HEK293 (cell line): ENCODE measurements around the gene PALB2.

ENCODE experiments used
- CTCF ChIA-PET: fragments of 350-600 bp; formaldehyde crosslinking; extraction: SDS; loops from one replicate; lab custom pipeline; 2021; ENCODE audit warnings: antibody characterized with exemption; lab: Yijun Ruan, JAX
- POLR2A ChIA-PET: fragments of 300-600 bp; formaldehyde crosslinking; extraction: SDS; loops from one replicate; lab custom pipeline; 2020; ENCODE audit warnings: antibody characterized with exemption, inconsistent platforms; lab: Yijun Ruan, JAX
- H3K27ac ChIP-seq: fragments of 200-500 bp; sonication (Bioruptor generic); 2 replicates; pipeline ENCODE4 v1.5.1; 2014; ENCODE audit warnings: low read depth, low read length, control low read depth, inconsistent platforms; ENCODE audit errors: extremely low read depth
- H3K36me3 ChIP-seq, 2 experiments: fragments of 200-500 bp in 1 of 2; sonication (Bioruptor generic) in 1 of 2; 1 replicate in 1 of 2; 2 replicates in 1 of 2; pipeline ENCODE4 v1.5.1; 2014 to 2017; ENCODE audit warnings: inconsistent platforms in 2 of 2, low read length in 2 of 2; ENCODE audit not compliant: control insufficient read depth in 2 of 2, insufficient read depth in 1 of 2
- H3K4me1 ChIP-seq: fragments of 200-500 bp; sonication (Bioruptor generic); 2 replicates; pipeline ENCODE4 v1.5.1; 2014; ENCODE audit warnings: mild to moderate bottlenecking, low read length, inconsistent platforms; ENCODE audit not compliant: control insufficient read depth, insufficient read depth
- H3K4me3 ChIP-seq: 2 replicates; pipeline ENCODE4 v1.5.1; 2011; ENCODE audit warnings: low read depth, mild to moderate bottlenecking, control low read depth, low read length, moderate library complexity
- H3K9me3 ChIP-seq: fragments of 200-500 bp; sonication (Bioruptor generic); 2 replicates; pipeline ENCODE4 v1.5.1; 2014; ENCODE audit warnings: low read depth, low read length, inconsistent platforms; ENCODE audit not compliant: control insufficient read depth, insufficient read depth
- HOXD13 ChIP-seq: sonication (generic); formaldehyde crosslinking; IDR thresholded peaks from 2 replicates; pipeline ENCODE4 v1.8.0; 2022; ENCODE audit warnings: missing genetic modification reagents, borderline replicate concordance
- KLF7 ChIP-seq: fragments of 450-650 bp; formaldehyde crosslinking; IDR thresholded peaks from 2 replicates; pipeline ENCODE4 v1.5.1; 2016; ENCODE audit warnings: missing biosample characterization, missing genetic modification characterization, borderline replicate concordance
- ZNF132 ChIP-seq: fragments of 450-650 bp; formaldehyde crosslinking; IDR thresholded peaks from 2 replicates; pipeline ENCODE4 v1.5.1; 2017; ENCODE audit warnings: missing biosample characterization, missing genetic modification characterization, borderline replicate concordance
- ZNF184 ChIP-seq: fragments of 450-650 bp; IDR thresholded peaks from 2 replicates; pipeline ENCODE4 v1.5.1; 2018; ENCODE audit warnings: missing biosample characterization, mild to moderate bottlenecking, missing genetic modification characterization
- ZNF2 ChIP-seq: fragments of 450-650 bp; formaldehyde crosslinking; IDR thresholded peaks from 2 replicates; pipeline ENCODE4 v1.5.1; 2016; ENCODE audit warnings: missing biosample characterization, missing genetic modification characterization
- ZNF302 ChIP-seq: fragments of 450-650 bp; formaldehyde crosslinking; IDR thresholded peaks from 2 replicates; pipeline ENCODE4 v1.5.1; 2016; ENCODE audit warnings: missing biosample characterization, missing genetic modification characterization, low read depth
- ZNF48 ChIP-seq: fragments of 450-650 bp; formaldehyde crosslinking; IDR thresholded peaks from 2 replicates; pipeline ENCODE4 v1.5.1; 2016; ENCODE audit warnings: missing biosample characterization, missing genetic modification characterization
- ZNF501 ChIP-seq: fragments of 450-650 bp; formaldehyde crosslinking; IDR thresholded peaks from 2 replicates; pipeline ENCODE4 v1.5.1; 2016; ENCODE audit warnings: missing biosample characterization, missing genetic modification characterization
- ZNF561 ChIP-seq: fragments of 450-650 bp; IDR thresholded peaks from 2 replicates; pipeline ENCODE4 v1.5.1; 2018; ENCODE audit warnings: missing biosample characterization, missing genetic modification characterization, borderline replicate concordance
- ZNF596 ChIP-seq: fragments of 450-650 bp; IDR thresholded peaks from 2 replicates; pipeline ENCODE4 v1.5.0; 2018; ENCODE audit warnings: missing biosample characterization, mild to moderate bottlenecking, missing genetic modification characterization, moderate library complexity
- ZNF629 ChIP-seq: fragments of 450-650 bp; formaldehyde crosslinking; IDR thresholded peaks from 2 replicates; pipeline ENCODE4 v1.5.1; 2017; ENCODE audit warnings: missing biosample characterization, missing genetic modification characterization
- ZNF658 ChIP-seq: fragments of 450-650 bp; formaldehyde crosslinking; IDR thresholded peaks from 2 replicates; pipeline ENCODE4; 2016; ENCODE audit warnings: missing biosample characterization, missing genetic modification characterization
- ZNF660 ChIP-seq: fragments of 450-650 bp; IDR thresholded peaks from 2 replicates; pipeline ENCODE4 v1.5.1; 2018; ENCODE audit warnings: missing biosample characterization, mild to moderate bottlenecking, missing genetic modification characterization
- ZNF677 ChIP-seq: fragments of 450-650 bp; IDR thresholded peaks from 2 replicates; pipeline ENCODE4 v1.5.0; 2018; ENCODE audit warnings: missing biosample characterization, mild to moderate bottlenecking, missing genetic modification characterization, moderate library complexity
- ZNF768 ChIP-seq: fragments of 450-650 bp; formaldehyde crosslinking; IDR thresholded peaks from 2 replicates; pipeline ENCODE4 v1.5.1; 2018; ENCODE audit warnings: missing biosample characterization, mild to moderate bottlenecking, missing genetic modification characterization
- TF ChIP-seq, protein P1 (sequence below): fragments of 450-650 bp; formaldehyde crosslinking; IDR thresholded peaks from 2 replicates; pipeline ENCODE4 v1.5.1; 2017; ENCODE audit warnings: missing biosample characterization, missing genetic modification characterization
- TF ChIP-seq, protein P2 (sequence below): fragments of 450-650 bp; formaldehyde crosslinking; IDR thresholded peaks from 2 replicates; pipeline ENCODE4 v1.5.1; 2016; ENCODE audit warnings: missing biosample characterization, missing genetic modification characterization
- TF ChIP-seq, protein P3 (sequence below): fragments of 450-650 bp; formaldehyde crosslinking; conservative IDR thresholded peaks from 2 replicates; pipeline ENCODE4 v1.5.1; 2016; ENCODE audit warnings: low read depth, missing biosample characterization, missing genetic modification characterization
- TF ChIP-seq, protein P4 (sequence below): fragments of 450-650 bp; formaldehyde crosslinking; IDR thresholded peaks from 2 replicates; pipeline ENCODE4 v1.5.1; 2016; ENCODE audit warnings: missing biosample characterization, missing genetic modification characterization

Gene PALB2

DNA sequence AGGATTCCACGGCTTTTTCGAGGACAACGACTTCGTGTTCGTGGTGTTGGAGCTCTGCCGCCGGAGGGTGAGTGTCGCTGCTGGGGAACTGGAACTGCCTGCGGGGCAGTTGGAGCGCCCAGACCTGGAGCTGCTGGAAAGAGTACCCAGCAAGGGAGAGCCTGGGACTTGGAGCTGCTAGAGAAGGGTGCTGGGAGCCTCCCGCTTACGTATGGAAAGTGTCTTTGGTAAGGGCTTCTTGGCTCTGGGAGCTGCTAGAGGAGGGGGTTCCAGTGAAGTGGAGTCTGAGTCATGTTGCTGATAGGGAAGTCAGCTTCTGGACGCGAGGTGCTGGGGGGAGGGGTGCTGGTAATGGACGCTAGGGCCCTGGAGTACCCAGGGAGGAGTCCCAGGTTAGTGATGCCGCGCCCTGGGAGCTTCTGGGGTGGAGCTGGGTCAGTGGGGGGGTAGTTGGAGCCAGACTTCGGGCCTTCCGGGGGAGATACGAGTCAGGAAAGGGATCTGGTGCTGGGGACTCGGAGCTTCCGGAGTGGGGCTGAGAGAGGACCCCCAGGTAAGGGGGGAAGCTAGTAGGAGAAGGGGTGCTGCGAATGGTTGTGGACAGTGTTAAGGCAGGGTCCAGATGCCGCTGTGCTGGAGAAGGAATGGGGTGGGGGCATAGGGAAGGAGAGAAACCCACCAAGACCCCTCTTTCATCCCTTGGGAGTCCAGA lies 38.3 kb upstream of the PALB2 start (continued):
- TF ChIP-seq ZNF660 (tag by site-specific recombination) = no peak
- TF ChIP-seq ZNF658 (tag by site-specific recombination) = no peak
- TF ChIP-seq, protein P1, sequence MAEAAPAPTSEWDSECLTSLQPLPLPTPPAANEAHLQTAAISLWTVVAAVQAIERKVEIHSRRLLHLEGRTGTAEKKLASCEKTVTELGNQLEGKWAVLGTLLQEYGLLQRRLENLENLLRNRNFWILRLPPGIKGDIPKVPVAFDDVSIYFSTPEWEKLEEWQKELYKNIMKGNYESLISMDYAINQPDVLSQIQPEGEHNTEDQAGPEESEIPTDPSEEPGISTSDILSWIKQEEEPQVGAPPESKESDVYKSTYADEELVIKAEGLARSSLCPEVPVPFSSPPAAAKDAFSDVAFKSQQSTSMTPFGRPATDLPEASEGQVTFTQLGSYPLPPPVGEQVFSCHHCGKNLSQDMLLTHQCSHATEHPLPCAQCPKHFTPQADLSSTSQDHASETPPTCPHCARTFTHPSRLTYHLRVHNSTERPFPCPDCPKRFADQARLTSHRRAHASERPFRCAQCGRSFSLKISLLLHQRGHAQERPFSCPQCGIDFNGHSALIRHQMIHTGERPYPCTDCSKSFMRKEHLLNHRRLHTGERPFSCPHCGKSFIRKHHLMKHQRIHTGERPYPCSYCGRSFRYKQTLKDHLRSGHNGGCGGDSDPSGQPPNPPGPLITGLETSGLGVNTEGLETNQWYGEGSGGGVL (tag by site-specific recombination) = peak; percentile 83
- peak; percentile 21; the same call in 1 of the 2 replicates for TF ChIP-seq ZNF629 (tag by site-specific recombination)
- TF ChIP-seq, protein P2, sequence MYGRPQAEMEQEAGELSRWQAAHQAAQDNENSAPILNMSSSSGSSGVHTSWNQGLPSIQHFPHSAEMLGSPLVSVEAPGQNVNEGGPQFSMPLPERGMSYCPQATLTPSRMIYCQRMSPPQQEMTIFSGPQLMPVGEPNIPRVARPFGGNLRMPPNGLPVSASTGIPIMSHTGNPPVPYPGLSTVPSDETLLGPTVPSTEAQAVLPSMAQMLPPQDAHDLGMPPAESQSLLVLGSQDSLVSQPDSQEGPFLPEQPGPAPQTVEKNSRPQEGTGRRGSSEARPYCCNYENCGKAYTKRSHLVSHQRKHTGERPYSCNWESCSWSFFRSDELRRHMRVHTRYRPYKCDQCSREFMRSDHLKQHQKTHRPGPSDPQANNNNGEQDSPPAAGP (tag by site-specific recombination) = peak; percentile 64; the same call in 1 of the 2 replicates
- TF ChIP-seq, protein P3, sequence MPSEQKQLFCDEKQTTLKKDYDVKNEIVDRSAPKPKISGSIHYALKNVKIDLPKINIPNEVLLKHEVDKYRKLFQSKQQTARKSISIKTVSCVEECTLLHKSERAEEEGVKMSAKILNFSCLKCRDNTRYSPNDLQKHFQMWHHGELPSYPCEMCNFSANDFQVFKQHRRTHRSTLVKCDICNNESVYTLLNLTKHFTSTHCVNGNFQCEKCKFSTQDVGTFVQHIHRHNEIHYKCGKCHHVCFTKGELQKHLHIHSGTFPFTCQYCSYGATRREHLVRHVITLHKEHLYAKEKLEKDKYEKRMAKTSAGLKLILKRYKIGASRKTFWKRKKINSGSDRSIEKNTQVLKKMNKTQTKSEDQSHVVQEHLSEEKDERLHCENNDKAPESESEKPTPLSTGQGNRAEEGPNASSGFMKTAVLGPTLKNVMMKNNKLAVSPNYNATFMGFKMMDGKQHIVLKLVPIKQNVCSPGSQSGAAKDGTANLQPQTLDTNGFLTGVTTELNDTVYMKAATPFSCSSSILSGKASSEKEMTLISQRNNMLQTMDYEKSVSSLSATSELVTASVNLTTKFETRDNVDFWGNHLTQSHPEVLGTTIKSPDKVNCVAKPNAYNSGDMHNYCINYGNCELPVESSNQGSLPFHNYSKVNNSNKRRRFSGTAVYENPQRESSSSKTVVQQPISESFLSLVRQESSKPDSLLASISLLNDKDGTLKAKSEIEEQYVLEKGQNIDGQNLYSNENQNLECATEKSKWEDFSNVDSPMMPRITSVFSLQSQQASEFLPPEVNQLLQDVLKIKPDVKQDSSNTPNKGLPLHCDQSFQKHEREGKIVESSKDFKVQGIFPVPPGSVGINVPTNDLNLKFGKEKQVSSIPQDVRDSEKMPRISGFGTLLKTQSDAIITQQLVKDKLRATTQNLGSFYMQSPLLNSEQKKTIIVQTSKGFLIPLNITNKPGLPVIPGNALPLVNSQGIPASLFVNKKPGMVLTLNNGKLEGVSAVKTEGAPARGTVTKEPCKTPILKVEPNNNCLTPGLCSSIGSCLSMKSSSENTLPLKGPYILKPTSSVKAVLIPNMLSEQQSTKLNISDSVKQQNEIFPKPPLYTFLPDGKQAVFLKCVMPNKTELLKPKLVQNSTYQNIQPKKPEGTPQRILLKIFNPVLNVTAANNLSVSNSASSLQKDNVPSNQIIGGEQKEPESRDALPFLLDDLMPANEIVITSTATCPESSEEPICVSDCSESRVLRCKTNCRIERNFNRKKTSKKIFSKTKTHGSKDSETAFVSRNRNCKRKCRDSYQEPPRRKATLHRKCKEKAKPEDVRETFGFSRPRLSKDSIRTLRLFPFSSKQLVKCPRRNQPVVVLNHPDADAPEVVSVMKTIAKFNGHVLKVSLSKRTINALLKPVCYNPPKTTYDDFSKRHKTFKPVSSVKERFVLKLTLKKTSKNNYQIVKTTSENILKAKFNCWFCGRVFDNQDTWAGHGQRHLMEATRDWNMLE (tag by site-specific recombination) = peak; percentile 28; the same call in 1 of the 2 replicates
- TF ChIP-seq, protein P4, sequence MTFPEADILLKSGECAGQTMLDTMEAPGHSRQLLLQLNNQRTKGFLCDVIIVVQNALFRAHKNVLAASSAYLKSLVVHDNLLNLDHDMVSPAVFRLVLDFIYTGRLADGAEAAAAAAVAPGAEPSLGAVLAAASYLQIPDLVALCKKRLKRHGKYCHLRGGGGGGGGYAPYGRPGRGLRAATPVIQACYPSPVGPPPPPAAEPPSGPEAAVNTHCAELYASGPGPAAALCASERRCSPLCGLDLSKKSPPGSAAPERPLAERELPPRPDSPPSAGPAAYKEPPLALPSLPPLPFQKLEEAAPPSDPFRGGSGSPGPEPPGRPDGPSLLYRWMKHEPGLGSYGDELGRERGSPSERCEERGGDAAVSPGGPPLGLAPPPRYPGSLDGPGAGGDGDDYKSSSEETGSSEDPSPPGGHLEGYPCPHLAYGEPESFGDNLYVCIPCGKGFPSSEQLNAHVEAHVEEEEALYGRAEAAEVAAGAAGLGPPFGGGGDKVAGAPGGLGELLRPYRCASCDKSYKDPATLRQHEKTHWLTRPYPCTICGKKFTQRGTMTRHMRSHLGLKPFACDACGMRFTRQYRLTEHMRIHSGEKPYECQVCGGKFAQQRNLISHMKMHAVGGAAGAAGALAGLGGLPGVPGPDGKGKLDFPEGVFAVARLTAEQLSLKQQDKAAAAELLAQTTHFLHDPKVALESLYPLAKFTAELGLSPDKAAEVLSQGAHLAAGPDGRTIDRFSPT (tag by site-specific recombination) = no peak
- no peak for TF ChIP-seq ZNF48
- TF ChIP-seq KLF7 = no peak
- TF ChIP-seq ZNF501 = no peak
- TF ChIP-seq ZNF184 = no peak
- no peak for TF ChIP-seq ZNF768 (tag by site-specific recombination)
- TF ChIP-seq ZNF2 (tag by site-specific recombination) = 0 out of 2 replicates have a peak, but pooled peaks have one; percentile 19

DNA sequence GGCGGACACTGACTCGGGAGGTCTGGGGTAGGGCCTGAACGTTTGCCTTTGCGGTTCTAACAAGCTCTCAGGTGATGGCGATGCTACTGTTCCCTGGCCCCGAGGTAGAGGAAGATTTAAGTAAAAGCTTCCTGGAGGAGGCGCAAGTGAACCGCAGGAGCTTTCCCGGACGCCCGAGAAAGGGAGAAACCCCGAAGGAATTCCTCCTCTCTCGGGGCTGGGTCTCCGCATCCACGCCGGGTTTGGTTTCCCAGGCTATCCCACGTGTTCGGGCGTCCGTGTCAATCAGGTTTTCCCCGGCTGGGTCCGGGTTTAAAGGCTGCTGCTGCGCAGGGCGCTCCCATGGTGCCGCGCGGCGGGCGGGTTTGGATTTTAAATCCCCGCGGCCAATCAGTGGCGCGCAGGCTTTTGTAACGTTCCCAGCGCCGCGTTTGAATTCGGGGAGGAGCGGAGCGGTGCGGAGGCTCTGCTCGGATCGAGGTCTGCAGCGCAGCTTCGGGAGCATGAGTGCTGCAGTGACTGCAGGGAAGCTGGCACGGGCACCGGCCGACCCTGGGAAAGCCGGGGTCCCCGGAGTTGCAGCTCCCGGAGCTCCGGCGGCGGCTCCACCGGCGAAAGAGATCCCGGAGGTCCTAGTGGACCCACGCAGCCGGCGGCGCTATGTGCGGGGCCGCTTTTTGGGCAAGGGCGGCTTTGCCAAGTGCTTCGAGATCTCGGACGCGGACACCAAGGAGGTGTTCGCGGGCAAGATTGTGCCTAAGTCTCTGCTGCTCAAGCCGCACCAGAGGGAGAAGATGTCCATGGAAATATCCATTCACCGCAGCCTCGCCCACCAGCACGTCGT lies 37.5 kb upstream of the PALB2 start, which contains the start of gene PLK1:
Gene PLK1 (plus strand): TSS at position 460 of the 844 bp plus-strand sequence. CDS start 44 bp downstream, at position 504.
- ChIA-PET CTCF (interaction anchor here (0.7 to 4.3 kb wide), 11 partner anchors 8 to 130 kb away, joined by 3 to 14 read pairs (median 4); no protein-coding TSS in a partner anchor), POLR2A (interaction anchor here (0.7 to 4.5 kb wide), 13 partner anchors 10 to 116 kb away, joined by 3 to 33 read pairs (median 3); partner anchors contain the start of genes DCTN5 and PALB2)
- peaks cover 9% of the 10 kb centered on the region for H3K4me1 ChIP-seq
- peak within 1 kb of the TSS; percentile 87 for H3K4me3 ChIP-seq
- peaks cover 15 to 61% of the 10 kb centered on the region in 2 experiments for H3K36me3 ChIP-seq
- peak within 1 kb of the TSS; percentile 51; the same call in 1 of the 2 replicates for H3K27ac ChIP-seq
- no peaks in the 10 kb centered on the region for H3K9me3 ChIP-seq
- TF ChIP-seq ZNF302 (tag by site-specific recombination) (no peak), ZNF596 (tag by site-specific recombination) (no peak), ZNF561 (peak; percentile 80; the same call in 1 of the 2 replicates), ZNF677 (tag by site-specific recombination) (peak; percentile 89), ZNF132 (tag by site-specific recombination) (no peak), HOXD13 (CRISPR knock-in tag) (peak; percentile 69; the same call in 1 of the 2 replicates)
